Activated CD8-positive, alpha-beta T cell treated with anti-CD3 and anti-CD28 coated beads, Interleukin-2, amount 10 ng/mL, durations not matched to agents 7 days and 5 days (primary cell): ENCODE measurements around the gene CAMSAP2. TPM values are rescaled to one million over a fixed set of nuclear protein-coding genes. Genes with fewer than 3 reads are reported as not detected.

ENCODE experiments used
- ATAC-seq: fragments of 150-1000 bp; cut with Tn5 transposase; one replicate; pipeline ENCODE4 v1.10.0; 2021; ENCODE audit warnings: moderate library complexity
- CTCF ChIA-PET: fragments of 350-600 bp; sonication (Branson Sonifier 250); formaldehyde crosslinking; loops from one replicate; lab custom pipeline; 2021; ENCODE audit warnings: antibody characterized with exemption; lab: Charles Lee
- POLR2A ChIA-PET: fragments of 350-600 bp; sonication (Branson Sonifier 250); formaldehyde crosslinking; loops from one replicate; lab custom pipeline; 2021; ENCODE audit warnings: antibody characterized with exemption; lab: Charles Lee
- DNase-seq: peaks from one replicate; pipeline ENCODE4 v3.0.0-alpha.2; 2020
- H3K27ac Mint-ChIP-seq: one replicate; pipeline ENCODE4 v1.8.0; 2021; ENCODE audit warnings: mild to moderate bottlenecking, mixed read lengths
- H3K27me3 Mint-ChIP-seq: one replicate; pipeline ENCODE4 v1.8.0; 2021; ENCODE audit warnings: low read depth, mixed read lengths
- H3K36me3 Mint-ChIP-seq: one replicate; pipeline ENCODE4 v1.8.0; 2021; ENCODE audit warnings: low read depth, mixed read lengths
- H3K4me1 Mint-ChIP-seq: one replicate; pipeline ENCODE4 v1.8.0; 2021; ENCODE audit warnings: low read depth, mixed read lengths
- H3K4me3 Mint-ChIP-seq: one replicate; pipeline ENCODE4 v1.8.0; 2021; ENCODE audit warnings: mild to moderate bottlenecking, mixed read lengths
- H3K9me3 Mint-ChIP-seq: one replicate; pipeline ENCODE4 v1.8.0; 2022; ENCODE audit warnings: mixed read lengths; ENCODE audit not compliant: insufficient read depth
- total RNA-seq, 2 experiments: library from RNA; stranded (reverse); gene quantifications; one replicate each; pipeline ENCODE4 v1.2.3, GENCODE V29; 2021

Gene CAMSAP2
- total RNA-seq, 2 experiments from 2014 or later, result 0.13 TPM; not detected in 1

GRCh38 chr1:200897259-200897658 lies 158.6 kb downstream of the CAMSAP2 start:
- no peak overlapping the region for H3K27ac Mint-ChIP-seq
- H3K27me3 Mint-ChIP-seq, result peaks cover 43% of the 10 kb centered on the region
- POLR2A ChIA-PET, result interaction anchor here (1.6 kb wide), 1 partner anchor 9 kb away, joined by 5 read pairs; no protein-coding TSS in a partner anchor
- CTCF ChIA-PET, result no interaction called here
- no peaks in the 10 kb centered on the region for H3K9me3 Mint-ChIP-seq
- no peak for DNase-seq
- no peaks in the 10 kb centered on the region for H3K36me3 Mint-ChIP-seq
- peaks cover 7% of the 10 kb centered on the region for H3K4me1 Mint-ChIP-seq
- no peak for ATAC-seq
- H3K4me3 Mint-ChIP-seq, result no peak overlapping the region

GRCh38 chr1:200899015-200899386 lies 160.3 kb downstream of the CAMSAP2 start:
- Mint-ChIP-seq H3K27ac (no peak overlapping the region), H3K36me3 (no peaks in the 10 kb centered on the region), H3K4me3 (no peak overlapping the region), H3K4me1 (no peaks in the 10 kb centered on the region), H3K9me3 (no peaks in the 10 kb centered on the region), H3K27me3 (peaks cover 30% of the 10 kb centered on the region)
- ATAC-seq (no peak), DNase-seq (no peak)
- POLR2A ChIA-PET, result no interaction called here
- CTCF ChIA-PET, result no interaction called here

- POLR2A ChIA-PET, result no interaction called here
- no peak overlapping the region for H3K4me3 Mint-ChIP-seq
- no peak for ATAC-seq
These were observed 160.8 kb downstream of the CAMSAP2 start for GRCh38 chr1:200899451-200899915.

GRCh38 chr1:200899954-200900867 lies 161.5 kb downstream of the CAMSAP2 start:
- ChIA-PET CTCF (interaction anchor here (1.4 kb wide), 1 partner anchor 11 kb away, joined by 3 read pairs; no protein-coding TSS in a partner anchor), POLR2A (no interaction called here)
- Mint-ChIP-seq H3K4me1 (peaks cover 7% of the 10 kb centered on the region), H3K36me3 (no peaks in the 10 kb centered on the region), H3K9me3 (no peaks in the 10 kb centered on the region), H3K27ac (no peak overlapping the region), H3K4me3 (no peak overlapping the region), H3K27me3 (peaks cover 25% of the 10 kb centered on the region)
- no peak for ATAC-seq
- DNase-seq, result no peak

More at GRCh38 chr1:200899451-200899915, 160.8 kb downstream of the CAMSAP2 start:
- no peaks in the 10 kb centered on the region for H3K36me3 Mint-ChIP-seq
- no peaks in the 10 kb centered on the region for H3K4me1 Mint-ChIP-seq
- H3K27me3 Mint-ChIP-seq, result peaks cover 25% of the 10 kb centered on the region
- no peak for DNase-seq
- no peak overlapping the region for H3K27ac Mint-ChIP-seq
- H3K9me3 Mint-ChIP-seq, result no peaks in the 10 kb centered on the region
- CTCF ChIA-PET, result interaction anchor here (1.4 kb wide), 1 partner anchor 10 kb away, joined by 3 read pairs; no protein-coding TSS in a partner anchor

GRCh38 chr1:200900877-200901276 lies 162.2 kb downstream of the CAMSAP2 start:
- DNase-seq (no peak), ATAC-seq (no peak)
- H3K27ac Mint-ChIP-seq, result no peak overlapping the region
- CTCF ChIA-PET, result interaction anchor here (1.4 kb wide), 1 partner anchor 12 kb away, joined by 3 read pairs; no protein-coding TSS in a partner anchor
- H3K27me3 Mint-ChIP-seq, result peaks cover 25% of the 10 kb centered on the region
- H3K9me3 Mint-ChIP-seq, result no peaks in the 10 kb centered on the region
- H3K36me3 Mint-ChIP-seq, result no peaks in the 10 kb centered on the region
- POLR2A ChIA-PET, result no interaction called here
- H3K4me3 Mint-ChIP-seq, result no peak overlapping the region
- H3K4me1 Mint-ChIP-seq, result peaks cover 14% of the 10 kb centered on the region

- H3K4me3 Mint-ChIP-seq, result no peak overlapping the region
- DNase-seq (no peak), ATAC-seq (no peak)
- ChIA-PET CTCF (interaction anchor here (1.0 kb wide), 1 partner anchor 71 kb away, joined by 4 read pairs; no protein-coding TSS in a partner anchor), POLR2A (no interaction called here)
- no peaks in the 10 kb centered on the region for H3K36me3 Mint-ChIP-seq
- no peak overlapping the region for H3K27ac Mint-ChIP-seq
- peaks cover 15% of the 10 kb centered on the region for H3K4me1 Mint-ChIP-seq
- no peaks in the 10 kb centered on the region for H3K9me3 Mint-ChIP-seq
- peaks cover 25% of the 10 kb centered on the region for H3K27me3 Mint-ChIP-seq
These were observed 162.7 kb downstream of the CAMSAP2 start for GRCh38 chr1:200901350-200901749.

GRCh38 chr1:200901796-200902444 lies 163.2 kb downstream of the CAMSAP2 start:
- H3K27ac Mint-ChIP-seq, result no peak overlapping the region
- no peaks in the 10 kb centered on the region for H3K36me3 Mint-ChIP-seq
- no peak overlapping the region for H3K4me3 Mint-ChIP-seq
- H3K27me3 Mint-ChIP-seq, result peaks cover 25% of the 10 kb centered on the region
- POLR2A ChIA-PET, result no interaction called here
- peaks cover 20% of the 10 kb centered on the region for H3K4me1 Mint-ChIP-seq
- CTCF ChIA-PET, result interaction anchor here (1.0 kb wide), 1 partner anchor 70 kb away, joined by 4 read pairs; no protein-coding TSS in a partner anchor
- ATAC-seq (no peak), DNase-seq (no peak)
- no peaks in the 10 kb centered on the region for H3K9me3 Mint-ChIP-seq

- Mint-ChIP-seq H3K27ac (no peak overlapping the region), H3K4me3 (no peak overlapping the region), H3K27me3 (peaks cover 28% of the 10 kb centered on the region), H3K4me1 (peaks cover 23% of the 10 kb centered on the region), H3K9me3 (no peaks in the 10 kb centered on the region), H3K36me3 (no peaks in the 10 kb centered on the region)
- no peak for ATAC-seq
- POLR2A ChIA-PET, result interaction anchor here (0.6 to 1.2 kb wide), 3 partner anchors 36 to 40 kb away, joined by 3 to 4 read pairs (median 3); no protein-coding TSS in a partner anchor
- no peak for DNase-seq
- CTCF ChIA-PET, result interaction anchor here (1.1 kb wide), 1 partner anchor 13 kb away, joined by 3 read pairs; no protein-coding TSS in a partner anchor
These were observed 165.1 kb downstream of the CAMSAP2 start for GRCh38 chr1:200903793-200904192.

- no peak overlapping the region for H3K27ac Mint-ChIP-seq
- ATAC-seq (no peak), DNase-seq (no peak)
- ChIA-PET CTCF (interaction anchor here (1.1 to 2.6 kb wide), 2 partner anchors 14 to 67 kb away, joined by 3 to 9 read pairs; no protein-coding TSS in a partner anchor), POLR2A (interaction anchor here (0.9 to 1.7 kb wide), 3 partner anchors 16 to 111 kb away, joined by 3 to 11 read pairs (median 4); no protein-coding TSS in a partner anchor)
- H3K36me3 Mint-ChIP-seq, result no peaks in the 10 kb centered on the region
- H3K4me1 Mint-ChIP-seq, result peaks cover 23% of the 10 kb centered on the region
- no peak overlapping the region for H3K4me3 Mint-ChIP-seq
- peaks cover 25% of the 10 kb centered on the region for H3K27me3 Mint-ChIP-seq
- no peaks in the 10 kb centered on the region for H3K9me3 Mint-ChIP-seq
These were observed 166.1 kb downstream of the CAMSAP2 start for GRCh38 chr1:200904772-200905171.

GRCh38 chr1:200905411-200906052 lies 166.8 kb downstream of the CAMSAP2 start:
- CTCF ChIA-PET, result interaction anchor here (0.7 to 2.6 kb wide), 2 partner anchors 14 to 66 kb away, joined by 3 to 9 read pairs; no protein-coding TSS in a partner anchor
- Mint-ChIP-seq H3K9me3 (no peaks in the 10 kb centered on the region), H3K4me1 (peaks cover 23% of the 10 kb centered on the region), H3K4me3 (no peak overlapping the region), H3K36me3 (no peaks in the 10 kb centered on the region), H3K27me3 (peaks cover 30% of the 10 kb centered on the region), H3K27ac (no peak overlapping the region)
- POLR2A ChIA-PET, result interaction anchor here (0.9 to 1.7 kb wide), 3 partner anchors 17 to 110 kb away, joined by 3 to 11 read pairs (median 4); no protein-coding TSS in a partner anchor
- peak; percentile 96 for ATAC-seq
- DNase-seq, result peak; percentile 67

GRCh38 chr1:200906491-200906890 lies 167.8 kb downstream of the CAMSAP2 start:
- H3K27ac Mint-ChIP-seq, result no peak overlapping the region
- no peak for DNase-seq
- no peak overlapping the region for H3K4me3 Mint-ChIP-seq
- H3K27me3 Mint-ChIP-seq, result peaks cover 30% of the 10 kb centered on the region
- ChIA-PET CTCF (interaction anchor here (2.6 kb wide), 1 partner anchor 65 kb away, joined by 9 read pairs; no protein-coding TSS in a partner anchor), POLR2A (interaction anchor here (1.7 kb wide), 1 partner anchor 18 kb away, joined by 11 read pairs; no protein-coding TSS in a partner anchor)
- no peaks in the 10 kb centered on the region for H3K9me3 Mint-ChIP-seq
- H3K4me1 Mint-ChIP-seq, result peaks cover 23% of the 10 kb centered on the region
- ATAC-seq, result no peak
- no peaks in the 10 kb centered on the region for H3K36me3 Mint-ChIP-seq
